T-cell (primary cell): Measurements from ENCODE around the gene LAMA5. TPM values are rescaled to one million over a fixed set of nuclear protein-coding genes. Genes with fewer than 3 reads are reported as not detected.

Source experiments
- ATAC-seq, 4 experiments: fragments of 200-7000 bp in 3 of 4; fragments of 150-1000 bp in 1 of 4; cut with Tn5 transposase; replicated peaks in 1 of 4; 1 replicate in 3 of 4; 2 replicates in 1 of 4; pipeline ENCODE4 v1.10.0; 2021; ENCODE audit warnings: moderate library complexity in 3 of 4, mild to moderate bottlenecking in 2 of 4, moderate number of reproducible peaks in 1 of 4
- CTCF ChIA-PET, 2 donors: fragments of 300-600 bp; sonication (Branson Sonifier 250); formaldehyde crosslinking; loops; one replicate each; lab custom pipeline; 2022; ENCODE audit warnings: antibody characterized with exemption in 2 of 2; lab: Charles Lee
- POLR2A ChIA-PET, 2 donors: fragments of 300-600 bp; sonication (Branson Sonifier 250); formaldehyde crosslinking; loops; one replicate each; lab custom pipeline; 2022; ENCODE audit warnings: antibody characterized with exemption in 2 of 2; lab: Charles Lee
- DNase-seq, 35 experiments: peaks; one replicate each; pipeline versions ENCODE4 v3.0.0 to v3.0.0-alpha.2; 2013 to 2023
- H3K27ac ChIP-seq: one replicate; pipeline ENCODE4 v1.5.1; 2013; ENCODE audit warnings: low read length
- H3K27me3 ChIP-seq, 2 experiments: replicated peaks in 1 of 2; 1 replicate in 1 of 2; 2 replicates in 1 of 2; pipeline versions ENCODE4 v1.6.1 to v1.7.0; 2013; ENCODE audit warnings: low read length in 1 of 2, mixed read lengths in 1 of 2; ENCODE audit not compliant: control insufficient read depth in 2 of 2, insufficient read depth in 2 of 2; ENCODE audit errors: extremely low read depth in 1 of 2
- H3K36me3 ChIP-seq, 2 donors: 1 replicate in 1 of 2; 2 replicates in 1 of 2; pipeline versions ENCODE4 v1.6.1 to v1.7.0; 2013; ENCODE audit warnings: low read length in 1 of 2; ENCODE audit not compliant: control insufficient read depth in 2 of 2, insufficient read depth in 1 of 2; ENCODE audit errors: extremely low read depth in 1 of 2
- H3K4me1 ChIP-seq, 2 experiments: 1 replicate in 1 of 2; 2 replicates in 1 of 2; pipeline versions ENCODE4 v1.6.1 to v1.7.0; 2013; ENCODE audit warnings: low read length in 2 of 2, mixed read lengths in 1 of 2; ENCODE audit not compliant: insufficient read depth in 2 of 2, control insufficient read depth in 1 of 2; ENCODE audit errors: extremely low read depth in 1 of 2
- H3K4me3 ChIP-seq, 2 donors: 1 replicate in 1 of 2; 2 replicates in 1 of 2; pipeline versions ENCODE4 v1.5.1 to v1.7.0; 2013; ENCODE audit warnings: mild to moderate bottlenecking in 2 of 2, low read length in 1 of 2, moderate library complexity in 1 of 2; ENCODE audit not compliant: control insufficient read depth in 1 of 2; ENCODE audit errors: extremely low read depth in 1 of 2
- H3K9me3 ChIP-seq: 2 replicates; pipeline ENCODE4 v1.7.0; 2013
- H3K27ac Mint-ChIP-seq, 2 donors: one replicate each; pipeline ENCODE4 v1.8.0; 2020 to 2021; ENCODE audit warnings: mild to moderate bottlenecking in 2 of 2, mixed read lengths in 2 of 2
- H3K27me3 Mint-ChIP-seq, 2 donors: one replicate each; pipeline ENCODE4 v1.8.0; 2021 to 2022; ENCODE audit warnings: mixed read lengths in 2 of 2
- H3K36me3 Mint-ChIP-seq: one replicate; pipeline ENCODE4 v1.8.0; 2021; ENCODE audit warnings: mixed read lengths
- H3K4me1 Mint-ChIP-seq, 3 donors: one replicate each; pipeline ENCODE4 v1.8.0; 2020 to 2022; ENCODE audit warnings: mixed read lengths in 3 of 3, mild to moderate bottlenecking in 1 of 3
- H3K4me3 Mint-ChIP-seq, 3 donors: one replicate each; pipeline ENCODE4 v1.8.0; 2020 to 2022; ENCODE audit warnings: mild to moderate bottlenecking in 3 of 3, mixed read lengths in 3 of 3, moderate library complexity in 3 of 3
- H3K9me3 Mint-ChIP-seq, 3 donors: one replicate each; pipeline ENCODE4 v1.8.0; 2020 to 2022; ENCODE audit warnings: mixed read lengths in 3 of 3
- WGBS: methylation state at CpG from one replicate; pipeline ENCODE4 v1.1.5; 2013; ENCODE audit warnings: missing lambda C conversion rate; ENCODE audit not compliant: insufficient coverage; 5-methylcytosine and 5-hydroxymethylcytosine counted together
- total RNA-seq, 35 experiments: library from RNA in 6 of 35; stranded (reverse) in 6 of 35; fragments of 120-200 nt in 1 of 35; gene quantifications; one replicate each; pipeline versions ENCODE4 v1.2.1 to v1.2.4 and lab custom pipeline; 2013 to 2026

The LAMA5 gene
- total RNA-seq, 5 donors from 2014 or later (not counting 1 experiment from before 2014, with no cell fraction given): 0.48 to 4.3 (median 3.0) TPM

- no peaks in the 10 kb centered on the region for H3K9me3 Mint-ChIP-seq
- POLR2A ChIA-PET: no interaction called here
- H3K4me3 ChIP-seq: no peak overlapping the region
- ATAC-seq (no peak), DNase-seq (no peak)
- 93% methylated on average over 18 of the region's 19 CpGs for WGBS
- H3K4me1 Mint-ChIP-seq: peaks cover 0 to 3% (median 2%) of the 10 kb centered on the region in 3 donors
- H3K4me1 ChIP-seq: no peaks in the 10 kb centered on the region
- no peak overlapping the region for H3K27ac Mint-ChIP-seq
- H3K36me3 ChIP-seq: peaks cover 10 to 12% of the 10 kb centered on the region in 2 donors
- no peak overlapping the region for H3K4me3 Mint-ChIP-seq
- no peaks in the 10 kb centered on the region for H3K9me3 ChIP-seq
- H3K27me3 Mint-ChIP-seq: no peaks in the 10 kb centered on the region
- no peak overlapping the region for H3K27ac ChIP-seq
- CTCF ChIA-PET: no interaction called here
- H3K36me3 Mint-ChIP-seq: peaks cover 22% of the 10 kb centered on the region
- no peaks in the 10 kb centered on the region for H3K27me3 ChIP-seq
Observed at GRCh38 chr20:62398120-62398821, 31.2 kb upstream of the LAMA5 start.

GRCh38 chr20:62396367-62397239 lies 29.5 kb upstream of the LAMA5 start:
- DNase-seq (no peak), ATAC-seq (no peak)
- no peak overlapping the region for H3K27ac Mint-ChIP-seq
- H3K27me3 Mint-ChIP-seq: no peaks in the 10 kb centered on the region
- H3K36me3 Mint-ChIP-seq: peaks cover 19% of the 10 kb centered on the region
- Histone ChIP-seq H3K9me3 (no peaks in the 10 kb centered on the region), H3K27me3 (no peaks in the 10 kb centered on the region), H3K4me1 (no peaks in the 10 kb centered on the region), H3K36me3 (peaks cover 7 to 17% of the 10 kb centered on the region in 2 donors), H3K27ac (no peak overlapping the region), H3K4me3 (no peak overlapping the region)
- H3K9me3 Mint-ChIP-seq: no peaks in the 10 kb centered on the region
- CTCF ChIA-PET: interaction anchor here in 1 of 2 donors (0.6 kb wide), 1 partner anchor 10 kb away, joined by 10 read pairs; the partner anchor contains the start of gene RPS21
- no peaks in the 10 kb centered on the region for H3K4me1 Mint-ChIP-seq
- POLR2A ChIA-PET: no interaction called here
- WGBS: 95% methylated on average over 35 of the region's 35 CpGs
- H3K4me3 Mint-ChIP-seq: no peak overlapping the region

- no peaks in the 10 kb centered on the region for H3K9me3 Mint-ChIP-seq
- no peak overlapping the region for H3K4me3 ChIP-seq
- no peaks in the 10 kb centered on the region for H3K4me1 ChIP-seq
- peaks cover 19% of the 10 kb centered on the region for H3K36me3 Mint-ChIP-seq
- no peak overlapping the region for H3K27ac Mint-ChIP-seq
- CTCF ChIA-PET: no interaction called here
- WGBS: 91% methylated on average over 18 of the region's 27 CpGs
- no peak overlapping the region for H3K27ac ChIP-seq
- H3K4me3 Mint-ChIP-seq: no peak overlapping the region
- ATAC-seq (no peak), DNase-seq (no peak)
- peaks cover 0 to 1% (median under 1%) of the 10 kb centered on the region in 3 donors for H3K4me1 Mint-ChIP-seq
- H3K9me3 ChIP-seq: no peaks in the 10 kb centered on the region
- no peaks in the 10 kb centered on the region for H3K27me3 ChIP-seq
- no peaks in the 10 kb centered on the region for H3K27me3 Mint-ChIP-seq
- H3K36me3 ChIP-seq: peaks cover 11 to 19% of the 10 kb centered on the region in 2 donors
- POLR2A ChIA-PET: no interaction called here
Observed at GRCh38 chr20:62395311-62396242, 28.5 kb upstream of the LAMA5 start.

GRCh38 chr20:62394248-62395245 lies 27.4 kb upstream of the LAMA5 start:
- ATAC-seq (no peak), DNase-seq (no peak)
- H3K27me3 Mint-ChIP-seq: no peaks in the 10 kb centered on the region
- no peak overlapping the region for H3K4me3 Mint-ChIP-seq
- no peaks in the 10 kb centered on the region for H3K27me3 ChIP-seq
- H3K9me3 ChIP-seq: no peaks in the 10 kb centered on the region
- no peaks in the 10 kb centered on the region for H3K9me3 Mint-ChIP-seq
- no peak overlapping the region for H3K4me3 ChIP-seq
- H3K27ac Mint-ChIP-seq: no peak overlapping the region
- peaks cover 26% of the 10 kb centered on the region for H3K36me3 Mint-ChIP-seq
- peaks cover 4 to 12% (median 5%) of the 10 kb centered on the region in 3 donors for H3K4me1 Mint-ChIP-seq
- ChIA-PET CTCF (no interaction called here), POLR2A (no interaction called here)
- peaks cover 0 to 3% of the 10 kb centered on the region in 2 experiments for H3K4me1 ChIP-seq
- WGBS: 94% methylated on average over 36 of the region's 44 CpGs
- no peak overlapping the region for H3K27ac ChIP-seq
- H3K36me3 ChIP-seq: peaks cover 20 to 21% of the 10 kb centered on the region in 2 donors

GRCh38 chr20:62393830-62394229 lies 26.7 kb upstream of the LAMA5 start:
- ChIA-PET POLR2A (no interaction called here), CTCF (no interaction called here)
- H3K4me3 Mint-ChIP-seq: no peak overlapping the region
- H3K36me3 Mint-ChIP-seq: peaks cover 32% of the 10 kb centered on the region
- no peaks in the 10 kb centered on the region for H3K9me3 ChIP-seq
- H3K27me3 Mint-ChIP-seq: no peaks in the 10 kb centered on the region
- H3K9me3 Mint-ChIP-seq: no peaks in the 10 kb centered on the region
- ATAC-seq (no peak), DNase-seq (no peak)
- no peaks in the 10 kb centered on the region for H3K27me3 ChIP-seq
- no peak overlapping the region for H3K27ac ChIP-seq
- peaks cover 23 to 27% of the 10 kb centered on the region in 2 donors for H3K36me3 ChIP-seq
- no peak overlapping the region for H3K27ac Mint-ChIP-seq
- H3K4me3 ChIP-seq: no peak overlapping the region
- H3K4me1 ChIP-seq: peaks cover 0 to 8% of the 10 kb centered on the region in 2 experiments
- H3K4me1 Mint-ChIP-seq: peaks cover 9 to 19% (median 10%) of the 10 kb centered on the region in 3 donors
- WGBS: 91% methylated on average over 24 of the region's 24 CpGs
